Measurements from ENCODE around the gene TMED9.

Gene TMED9

DNA sequence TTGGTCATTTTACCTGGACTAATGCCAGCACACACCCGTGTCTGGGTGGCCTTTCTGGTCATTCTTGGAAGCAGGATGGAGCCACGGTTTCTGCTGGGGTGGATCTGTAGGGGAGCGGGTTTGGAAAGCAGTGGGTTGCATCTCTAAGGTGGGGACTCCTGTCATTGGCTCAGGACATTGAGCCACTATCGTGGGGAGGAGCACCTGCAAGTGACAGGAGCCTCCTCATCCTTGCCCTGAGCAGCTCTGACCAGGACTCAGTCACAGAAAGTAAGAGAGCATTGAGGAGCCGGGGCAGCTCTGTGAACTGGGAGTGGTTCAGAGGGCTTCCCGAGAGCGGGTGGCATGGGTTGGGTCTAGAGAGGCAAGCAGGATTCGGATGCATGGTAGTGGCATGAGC lies 11.6 kb downstream of the TMED9 start:
- no peak for DNase-seq
- in situ Hi-C loops (cut with MboI; ENCODE audit: low pct_unique_long_range_greater_than_20kb, low sequenced_read_pairs) = loop anchor here (25.0 kb wide), 1 partner anchor 459 kb away; no protein-coding TSS in a partner anchor

DNA sequence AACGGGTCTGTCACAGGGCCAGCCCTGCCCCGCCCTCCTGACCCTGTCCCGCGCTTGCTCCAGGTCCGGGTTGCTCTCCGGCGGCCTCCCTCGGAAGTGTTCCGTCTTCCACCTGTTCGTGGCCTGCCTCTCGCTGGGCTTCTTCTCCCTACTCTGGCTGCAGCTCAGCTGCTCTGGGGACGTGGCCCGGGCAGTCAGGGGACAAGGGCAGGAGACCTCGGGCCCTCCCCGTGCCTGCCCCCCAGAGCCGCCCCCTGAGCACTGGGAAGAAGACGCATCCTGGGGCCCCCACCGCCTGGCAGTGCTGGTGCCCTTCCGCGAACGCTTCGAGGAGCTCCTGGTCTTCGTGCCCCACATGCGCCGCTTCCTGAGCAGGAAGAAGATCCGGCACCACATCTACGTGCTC lies 12.1 kb downstream of the TMED9 start:
- in situ Hi-C loops (cut with MboI; ENCODE audit: low pct_unique_long_range_greater_than_20kb, low sequenced_read_pairs) = loop anchor here (25.0 kb wide), 1 partner anchor 458 kb away; no protein-coding TSS in a partner anchor
- no peak for DNase-seq

DNA sequence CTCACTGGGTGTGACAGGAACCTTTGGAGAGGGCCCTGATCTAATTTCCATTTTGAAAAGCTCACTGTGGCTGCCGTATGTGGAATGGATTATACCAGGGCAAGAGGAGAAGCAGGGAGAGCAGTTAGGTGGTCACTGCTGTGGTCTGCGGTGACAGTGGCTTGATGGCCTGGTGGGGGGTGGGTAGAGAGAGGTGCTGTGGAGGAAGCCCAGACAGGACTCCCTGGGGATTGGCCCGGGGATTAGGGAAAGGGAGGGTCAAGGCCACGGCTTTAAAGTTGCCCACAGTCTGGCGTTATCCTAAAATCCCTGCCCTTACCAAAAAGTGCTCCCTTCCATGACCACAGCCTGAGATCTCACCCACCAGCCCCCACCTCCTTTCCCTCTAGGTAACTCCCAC lies 12.7 kb downstream of the TMED9 start:
- no peak for DNase-seq
- in situ Hi-C loops (cut with MboI; ENCODE audit: low pct_unique_long_range_greater_than_20kb, low sequenced_read_pairs) = loop anchor here (25.0 kb wide), 1 partner anchor 458 kb away; no protein-coding TSS in a partner anchor

DNA sequence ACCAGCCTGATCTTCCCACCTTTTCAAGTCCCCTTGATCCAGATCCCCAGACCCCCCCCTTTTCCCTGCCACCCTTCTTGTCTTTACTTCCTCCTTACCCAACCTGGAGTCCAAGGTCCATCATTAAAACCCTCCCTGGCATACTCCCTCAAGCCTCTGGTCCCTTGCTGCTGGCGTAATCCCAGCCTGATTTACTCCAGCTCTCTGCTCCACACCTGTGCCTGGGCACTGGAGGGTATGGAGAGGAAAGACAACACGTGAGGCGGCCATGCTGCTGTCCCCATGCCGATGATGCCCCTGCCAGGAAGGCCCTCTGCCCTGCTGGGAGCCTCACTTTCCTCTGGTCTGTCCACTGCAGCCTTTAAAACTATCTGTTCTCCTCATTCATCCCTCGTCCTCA lies 13.1 kb downstream of the TMED9 start:
- DNase-seq = no peak
- in situ Hi-C loops (cut with MboI; ENCODE audit: low pct_unique_long_range_greater_than_20kb, low sequenced_read_pairs) = loop anchor here (25.0 kb wide), 1 partner anchor 457 kb away; no protein-coding TSS in a partner anchor

DNA sequence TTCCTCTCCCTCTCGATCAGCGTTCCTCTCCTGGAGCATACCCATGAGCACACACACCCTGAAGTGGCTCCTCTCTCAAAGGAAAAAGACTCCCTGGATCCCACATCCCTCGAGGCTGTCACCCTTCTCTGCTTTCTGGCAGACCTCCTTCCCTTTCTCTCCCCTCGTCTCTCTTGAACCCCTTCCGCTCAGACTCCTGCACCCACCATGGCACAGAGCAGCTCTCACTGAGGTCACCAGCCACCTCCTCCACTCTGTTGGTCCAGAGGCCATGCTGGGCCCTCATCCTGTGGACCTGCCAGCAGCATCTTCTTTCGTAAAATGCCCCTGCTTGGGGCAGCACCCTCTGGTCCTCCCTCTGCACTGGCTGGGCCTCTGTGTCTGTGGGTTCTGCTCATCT lies 13.7 kb downstream of the TMED9 start:
- DNase-seq = no peak
- in situ Hi-C loops (cut with MboI; ENCODE audit: low pct_unique_long_range_greater_than_20kb, low sequenced_read_pairs) = loop anchor here (25.0 kb wide), 1 partner anchor 457 kb away; no protein-coding TSS in a partner anchor

DNA sequence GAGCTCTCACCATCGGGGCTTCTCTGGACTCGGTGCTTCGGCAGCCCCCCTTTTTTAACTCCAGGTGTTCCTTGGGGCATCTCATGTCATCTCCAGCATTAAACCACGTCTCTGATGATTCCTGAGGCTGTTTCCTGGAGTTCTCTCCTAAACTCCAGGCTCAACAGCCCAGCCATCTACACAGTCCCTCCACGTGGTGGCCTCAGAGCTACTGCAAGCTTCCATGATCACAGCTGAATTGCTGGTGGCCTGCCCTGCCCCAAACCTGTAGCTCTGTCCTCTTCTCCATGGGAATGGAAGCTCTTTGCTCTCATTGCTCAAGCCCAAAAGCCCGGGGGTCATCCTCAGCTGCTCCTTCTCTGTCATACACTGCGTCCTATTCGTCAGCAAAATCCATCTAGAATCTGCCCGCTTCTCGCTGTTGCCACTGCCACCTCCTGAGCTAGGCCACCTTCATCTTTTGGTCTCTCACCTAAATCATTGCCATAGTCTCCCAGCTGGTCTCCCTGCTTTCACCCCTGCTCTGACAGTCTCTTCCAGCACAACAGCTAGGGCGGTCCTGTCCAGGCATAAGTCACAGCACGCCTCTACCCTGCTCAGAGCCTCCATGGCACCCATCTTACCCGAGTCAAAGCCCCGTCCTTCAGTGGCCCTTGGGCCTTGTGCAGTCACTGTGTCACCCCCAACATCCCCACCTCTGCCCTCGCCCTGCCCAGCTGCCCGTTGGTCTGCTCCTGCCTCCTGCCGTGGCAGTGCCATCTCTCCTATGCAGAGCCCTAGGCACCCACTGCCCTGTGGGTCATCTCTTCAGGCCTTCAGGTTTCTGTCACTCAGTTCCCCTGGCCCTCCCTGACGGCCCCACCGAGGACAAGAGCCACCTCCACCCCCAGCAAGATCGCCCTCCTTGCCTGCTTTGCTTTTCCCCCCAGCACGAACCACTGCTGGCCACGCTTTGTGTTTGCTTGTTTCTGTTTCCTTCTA lies 14.4 kb downstream of the TMED9 start:
- DNase-seq = no peak
- in situ Hi-C loops (cut with MboI; ENCODE audit: low pct_unique_long_range_greater_than_20kb, low sequenced_read_pairs) = loop anchor here (25.0 kb wide), 1 partner anchor 456 kb away; no protein-coding TSS in a partner anchor

DNA sequence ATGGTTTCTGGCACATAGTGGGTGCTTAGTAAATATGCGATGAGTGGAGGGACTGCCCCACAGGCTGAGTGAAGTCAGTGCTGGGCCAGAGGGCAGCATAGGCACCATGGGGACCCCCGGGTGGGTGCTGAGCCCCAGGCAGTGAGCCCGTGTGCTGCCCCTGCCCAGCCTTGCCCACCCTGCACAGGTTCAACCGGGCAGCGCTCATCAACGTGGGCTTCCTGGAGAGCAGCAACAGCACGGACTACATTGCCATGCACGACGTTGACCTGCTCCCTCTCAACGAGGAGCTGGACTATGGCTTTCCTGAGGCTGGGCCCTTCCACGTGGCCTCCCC lies 15.1 kb downstream of the TMED9 start:
- in situ Hi-C loops (cut with MboI; ENCODE audit: low pct_unique_long_range_greater_than_20kb, low sequenced_read_pairs) = loop anchor here (25.0 kb wide), 1 partner anchor 455 kb away; no protein-coding TSS in a partner anchor
- DNase-seq = no peak

DNA sequence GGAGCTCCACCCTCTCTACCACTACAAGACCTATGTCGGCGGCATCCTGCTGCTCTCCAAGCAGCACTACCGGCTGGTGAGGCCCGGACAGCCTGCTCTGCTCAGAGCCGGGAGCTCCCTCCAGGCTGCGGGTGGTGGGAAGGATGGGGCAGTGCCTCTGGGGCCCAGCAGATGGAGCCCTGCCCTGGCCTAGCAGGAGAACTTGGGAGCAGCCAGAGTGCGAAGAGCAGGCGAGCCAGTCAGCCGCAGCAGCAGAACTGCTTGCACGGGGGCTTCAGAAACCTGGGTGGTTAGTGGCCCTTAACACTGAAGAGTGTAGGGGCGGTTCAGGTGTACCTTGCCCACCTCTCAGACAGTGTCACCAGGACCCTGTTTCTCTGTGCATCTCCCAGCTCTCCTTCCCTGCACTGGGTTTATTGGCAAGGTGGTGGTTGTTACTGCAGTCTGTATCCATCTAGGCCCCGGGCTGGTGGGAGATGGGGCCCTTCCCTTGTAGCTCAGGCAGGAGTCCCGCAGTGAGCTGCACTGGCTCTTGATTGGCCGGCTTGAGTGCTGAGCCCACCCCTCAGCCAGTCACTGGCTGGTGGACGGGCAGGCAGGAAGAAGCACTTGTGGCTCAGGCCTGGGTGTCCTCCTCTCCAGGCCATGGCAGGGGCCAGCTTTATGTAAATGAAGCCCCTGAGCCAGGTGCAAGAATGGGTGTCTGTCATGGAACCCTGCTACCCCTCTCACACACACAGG lies 15.6 kb downstream of the TMED9 start:
- peak; percentile 84 for DNase-seq
- in situ Hi-C loops (cut with MboI; ENCODE audit: low pct_unique_long_range_greater_than_20kb, low sequenced_read_pairs) = loop anchor here (25.0 kb wide), 1 partner anchor 455 kb away; no protein-coding TSS in a partner anchor

DNA sequence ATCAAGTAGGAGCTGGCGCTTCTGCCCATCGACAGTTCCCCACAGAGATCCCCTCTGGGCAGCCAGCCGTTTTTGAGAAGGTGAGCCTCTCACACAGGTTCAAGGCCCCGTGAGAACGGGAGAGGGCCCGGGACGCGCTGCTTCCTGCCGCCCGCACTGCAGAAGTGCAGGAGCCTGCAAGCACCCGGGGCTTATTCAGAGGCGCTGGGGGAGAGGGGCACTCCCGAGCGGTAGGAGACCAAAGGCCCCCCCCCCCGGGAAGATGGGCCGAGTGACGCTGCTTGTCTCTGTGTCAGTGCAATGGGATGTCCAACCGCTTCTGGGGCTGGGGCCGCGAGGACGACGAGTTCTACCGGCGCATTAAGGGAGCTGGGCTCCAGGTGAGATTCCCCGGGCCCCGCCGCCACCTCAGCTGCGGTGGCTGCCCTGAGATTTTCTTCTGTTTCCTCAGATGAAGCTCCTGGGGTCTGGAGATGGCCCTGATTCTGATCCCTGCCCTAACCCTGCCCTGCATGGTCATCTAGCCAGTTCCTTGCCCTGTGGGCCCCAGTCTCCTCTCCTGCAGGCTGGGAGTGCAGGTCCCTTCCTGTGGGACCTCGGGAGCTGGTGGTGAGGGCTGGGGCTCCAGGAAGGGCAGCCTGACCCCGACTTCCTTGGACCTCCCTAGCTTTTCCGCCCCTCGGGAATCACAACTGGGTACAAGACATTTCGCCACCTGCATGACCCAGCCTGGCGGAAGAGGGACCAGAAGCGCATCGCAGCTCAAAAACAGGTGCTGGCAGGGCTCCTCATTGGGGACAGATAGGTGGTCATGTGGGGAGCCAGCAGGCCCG lies 16.5 kb downstream of the TMED9 start:
- in situ Hi-C loops (cut with MboI; ENCODE audit: low pct_unique_long_range_greater_than_20kb, low sequenced_read_pairs) = loop anchor here (25.0 kb wide), 1 partner anchor 454 kb away; no protein-coding TSS in a partner anchor

DNA sequence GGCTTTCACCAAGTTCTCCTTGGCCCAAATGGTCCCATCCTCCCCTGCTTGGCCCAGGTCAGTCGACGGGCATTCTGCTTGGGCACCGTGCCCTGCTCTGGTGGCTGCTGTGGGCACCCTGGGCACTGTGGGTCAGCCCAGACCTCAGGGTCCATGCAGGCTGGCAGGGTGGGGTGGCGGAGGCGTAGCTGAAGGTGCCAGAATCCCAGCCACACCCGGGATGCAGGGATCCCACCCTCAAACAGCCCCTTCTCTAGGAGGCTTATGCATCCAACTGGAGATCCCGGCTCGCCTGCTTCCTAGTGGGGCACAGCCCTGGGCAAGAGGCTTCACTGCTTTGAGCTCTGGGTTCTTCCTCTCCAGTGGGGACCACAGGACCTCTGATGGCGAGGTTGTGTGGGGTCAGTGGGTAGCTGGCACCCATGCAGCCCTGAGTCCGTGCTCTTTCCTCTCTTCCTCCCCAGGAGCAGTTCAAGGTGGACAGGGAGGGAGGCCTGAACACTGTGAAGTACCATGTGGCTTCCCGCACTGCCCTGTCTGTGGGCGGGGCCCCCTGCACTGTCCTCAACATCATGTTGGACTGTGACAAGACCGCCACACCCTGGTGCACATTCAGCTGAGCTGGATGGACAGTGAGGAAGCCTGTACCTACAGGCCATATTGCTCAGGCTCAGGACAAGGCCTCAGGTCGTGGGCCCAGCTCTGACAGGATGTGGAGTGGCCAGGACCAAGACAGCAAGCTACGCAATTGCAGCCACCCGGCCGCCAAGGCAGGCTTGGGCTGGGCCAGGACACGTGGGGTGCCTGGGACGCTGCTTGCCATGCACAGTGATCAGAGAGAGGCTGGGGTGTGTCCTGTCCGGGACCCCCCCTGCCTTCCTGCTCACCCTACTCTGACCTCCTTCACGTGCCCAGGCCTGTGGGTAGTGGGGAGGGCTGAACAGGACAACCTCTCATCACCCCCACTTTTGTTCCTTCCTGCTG lies 17.4 kb downstream of the TMED9 start:
- in situ Hi-C loops (cut with MboI; ENCODE audit: low pct_unique_long_range_greater_than_20kb, low sequenced_read_pairs) = loop anchor here (25.0 kb wide), 1 partner anchor 453 kb away; no protein-coding TSS in a partner anchor
- no peak for DNase-seq

More for the DNA sequence above, 16.5 kb downstream of the TMED9 start:
- no peak for DNase-seq

DNA sequence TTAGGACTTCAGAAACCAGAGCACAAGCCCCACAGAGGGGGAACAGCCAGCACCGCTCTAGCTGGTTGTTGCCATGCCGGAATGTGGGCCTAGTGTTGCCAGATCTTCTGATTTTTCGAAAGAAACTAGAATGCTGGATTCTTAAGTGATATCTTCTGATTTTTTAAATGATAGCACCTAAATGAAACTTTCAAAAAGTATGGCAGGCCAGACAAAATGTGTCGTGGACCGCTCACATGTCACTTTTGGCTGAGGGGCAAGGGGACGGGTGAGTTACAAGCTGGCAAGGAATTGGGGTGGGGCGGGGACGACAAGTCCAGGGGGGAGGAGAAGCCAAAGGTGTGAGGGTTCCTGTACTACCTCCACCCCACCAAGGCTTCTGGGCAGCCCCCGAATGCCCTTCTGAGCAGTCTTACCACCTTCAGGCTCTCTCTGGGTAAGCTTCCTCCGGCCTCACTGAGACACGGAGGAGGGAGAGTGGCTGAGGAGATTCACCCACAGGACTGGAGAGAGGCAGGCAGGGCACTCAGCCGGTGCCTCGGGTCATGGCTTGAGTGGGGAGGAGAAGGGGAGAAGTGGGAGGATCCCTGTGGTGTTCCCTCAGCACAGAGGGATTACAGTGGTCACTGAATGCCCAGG lies 18.2 kb downstream of the TMED9 start:
- no peak for DNase-seq
- in situ Hi-C loops (cut with MboI; ENCODE audit: low pct_unique_long_range_greater_than_20kb, low sequenced_read_pairs) = loop anchor here (25.0 kb wide), 1 partner anchor 452 kb away; no protein-coding TSS in a partner anchor

DNA sequence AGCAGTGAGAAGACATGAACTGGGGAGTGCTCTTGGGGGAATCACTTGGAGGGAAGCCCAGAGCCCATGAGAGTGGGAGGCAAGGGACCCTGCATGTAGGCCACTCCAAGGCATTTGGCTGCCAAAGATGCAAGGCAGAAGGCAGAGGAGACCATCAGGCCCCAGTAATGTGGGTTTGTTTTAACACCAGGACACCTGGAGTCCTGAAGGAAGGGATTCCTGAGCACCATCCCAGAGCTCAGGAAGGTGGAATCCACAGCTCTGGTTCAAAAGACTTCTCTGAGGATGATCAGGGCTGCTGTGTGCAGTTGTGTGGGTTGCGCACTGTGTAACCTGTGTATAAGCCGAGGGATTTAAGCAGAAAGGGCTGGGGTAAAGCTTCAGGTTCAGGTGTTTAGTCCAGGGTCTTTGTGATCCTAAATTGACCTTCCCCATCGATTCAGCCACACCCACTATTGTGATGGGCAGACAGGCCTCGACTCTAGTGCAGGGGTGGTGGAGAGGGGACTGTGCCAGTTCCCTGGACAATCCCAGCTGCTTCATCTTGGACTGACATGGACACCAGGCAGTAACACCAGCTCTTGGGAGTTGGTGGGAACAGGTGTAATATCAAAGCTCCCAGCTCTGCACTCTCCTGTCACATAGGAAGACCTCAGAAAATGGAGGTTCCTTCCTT lies 18.9 kb downstream of the TMED9 start:
- in situ Hi-C loops (cut with MboI; ENCODE audit: low pct_unique_long_range_greater_than_20kb, low sequenced_read_pairs) = loop anchor here (25.0 kb wide), 1 partner anchor 451 kb away; no protein-coding TSS in a partner anchor
- DNase-seq = no peak

DNA sequence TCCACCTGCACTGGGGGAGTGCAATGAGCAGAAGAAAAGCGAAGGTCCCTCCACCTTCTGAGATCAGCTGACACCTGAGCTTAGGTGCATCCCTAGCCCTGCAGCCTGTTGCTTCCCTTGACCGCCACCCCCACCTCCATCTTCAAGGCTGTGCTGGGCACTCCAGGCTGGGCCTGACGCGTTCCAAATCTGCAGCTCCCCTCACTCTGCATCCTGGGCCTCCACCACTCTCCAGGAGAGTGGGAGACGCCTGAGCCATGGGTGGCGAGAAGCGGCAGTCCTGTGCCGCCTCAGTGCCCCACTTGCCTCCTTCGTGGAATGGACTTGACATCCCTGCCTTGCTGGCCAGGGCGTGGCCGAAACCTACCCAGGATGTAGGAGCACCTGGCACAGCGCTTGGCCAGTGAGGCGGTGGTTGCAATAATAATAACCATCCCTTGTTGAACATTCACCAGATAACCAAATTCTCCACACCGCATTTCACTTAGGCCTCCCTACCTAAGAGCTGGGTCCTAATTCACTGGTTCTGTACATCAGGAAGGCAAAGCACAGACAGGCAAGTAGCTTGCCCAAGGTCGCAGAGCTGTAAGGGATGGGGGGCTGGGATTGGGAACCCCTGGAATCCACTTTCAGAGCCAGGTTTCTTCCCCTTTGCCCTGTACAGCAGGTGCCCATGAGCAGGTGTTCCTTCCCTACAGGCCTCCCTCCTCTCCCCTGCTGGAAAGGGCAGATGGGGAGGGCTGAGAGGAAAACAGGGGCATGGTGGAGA lies 19.6 kb downstream of the TMED9 start:
- no peak for DNase-seq
- in situ Hi-C loops (cut with MboI; ENCODE audit: low pct_unique_long_range_greater_than_20kb, low sequenced_read_pairs) = loop anchor here (25.0 kb wide), 1 partner anchor 451 kb away; no protein-coding TSS in a partner anchor

DNA sequence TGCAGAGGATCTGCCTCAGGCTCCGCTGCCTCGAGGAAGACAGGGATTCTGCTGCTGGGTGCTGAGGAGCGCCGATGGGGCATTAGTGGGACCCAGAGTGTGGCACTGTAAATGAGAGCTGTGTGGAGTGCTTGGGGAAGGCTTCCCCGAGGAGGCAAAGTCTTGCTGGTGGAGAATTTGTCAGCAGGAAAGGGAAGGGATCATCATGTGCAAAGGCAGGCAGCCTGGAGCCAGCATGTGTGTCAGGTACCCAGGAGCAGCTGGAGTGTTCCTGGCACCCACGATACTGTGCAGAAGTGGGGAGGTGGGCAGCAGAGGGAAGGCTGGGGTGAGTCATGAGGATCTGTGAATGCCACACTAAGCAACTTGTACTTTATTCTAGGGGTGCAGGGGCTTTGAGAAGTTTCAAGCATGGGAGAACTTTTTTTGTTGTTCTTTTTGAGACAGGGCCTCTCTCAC lies 20.2 kb downstream of the TMED9 start:
- in situ Hi-C loops (cut with MboI; ENCODE audit: low pct_unique_long_range_greater_than_20kb, low sequenced_read_pairs) = loop anchor here (25.0 kb wide), 1 partner anchor 450 kb away; no protein-coding TSS in a partner anchor
- no peak for DNase-seq

DNA sequence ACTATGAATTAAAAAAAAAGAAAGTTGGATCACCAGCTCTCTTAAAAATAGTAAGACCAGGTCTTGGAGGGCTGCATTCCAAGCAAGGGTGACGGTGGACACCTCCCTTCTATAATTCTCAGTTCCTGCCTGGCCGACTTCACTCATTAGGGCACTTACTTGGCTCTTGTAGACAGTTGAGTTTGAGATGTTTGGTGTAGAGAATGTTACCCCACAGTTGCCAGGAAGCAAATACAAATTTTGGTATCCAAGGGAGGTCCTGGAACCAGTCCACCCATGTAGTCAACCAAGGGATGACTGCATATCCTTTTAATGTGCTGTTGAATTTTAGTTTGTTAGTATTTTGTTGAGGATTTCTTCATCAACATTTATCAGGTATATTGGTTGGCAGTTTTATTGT lies 28.6 kb downstream of the TMED9 start:
- in situ Hi-C loops (cut with MboI; ENCODE audit: low pct_unique_long_range_greater_than_20kb, low sequenced_read_pairs) = loop anchor here (25.0 kb wide), 1 partner anchor 442 kb away; no protein-coding TSS in a partner anchor
- no peak for DNase-seq
